PFSK-1 (cell line): ENCODE data around the gene ZNF362.

Experiments
- POLR2AphosphoS5 ChIP-seq: IDR thresholded peaks from 2 replicates; pipeline ENCODE4 v1.6.1; 2012; ENCODE audit warnings: low read depth, mild to moderate bottlenecking, control low read depth, low read length, moderate library complexity
- SIN3A ChIP-seq: IDR thresholded peaks from 2 replicates; pipeline ENCODE4 v1.6.1; 2012; ENCODE audit warnings: mild to moderate bottlenecking, low read length, moderate library complexity, borderline replicate concordance; ENCODE audit not compliant: insufficient read depth

DNA sequence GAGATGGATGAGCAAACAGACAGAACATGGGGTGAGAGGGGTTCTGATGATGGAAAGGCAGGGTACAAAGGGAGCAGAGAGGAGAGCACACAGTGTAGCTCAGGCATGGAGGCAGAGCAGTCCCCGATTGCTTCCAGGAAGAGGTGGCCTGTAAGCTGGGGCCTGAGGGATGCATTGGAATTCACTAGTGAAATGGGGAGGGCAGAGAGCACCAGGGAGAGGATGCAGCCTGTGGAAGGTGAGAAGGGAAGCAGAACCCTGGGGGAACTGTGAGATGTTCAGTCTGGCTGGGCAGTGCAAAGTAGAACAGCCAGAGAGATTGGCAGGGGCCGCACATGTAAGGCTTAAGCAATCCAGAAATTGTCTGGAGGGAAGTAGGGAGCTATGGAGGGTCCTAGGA lies 12.2 kb downstream of the ZNF362 start:
- TF ChIP-seq POLR2AphosphoS5 = no peak
- TF ChIP-seq SIN3A = no peak
